GM23338 (cell line): Measurements from ENCODE around the gene SBF2. TPM values are rescaled to one million over a fixed set of nuclear protein-coding genes. Genes with fewer than 3 reads are reported as not detected.

Experiments used
- ATAC-seq: fragments of 200-7000 bp; cut with Tn5 transposase; 3 replicates; pipeline ENCODE4 v1.9.1; 2020
- DNase-seq: peaks from one replicate; pipeline ENCODE4 v3.0.0-alpha.2; 2015; ENCODE audit warnings: low spot score
- H2AFZ ChIP-seq: fragments of 200-600 bp; sonication (generic); 2 replicates; pipeline ENCODE4 v1.8.0; 2016; ENCODE audit warnings: antibody characterized with exemption, mild to moderate bottlenecking, moderate library complexity
- H3F3A ChIP-seq: fragments of 200-600 bp; sonication (generic); replicated peaks from 2 replicates; pipeline ENCODE4 v1.8.0; 2017; ENCODE audit warnings: antibody characterized with exemption, mixed run types, low read depth
- H3K27ac ChIP-seq: fragments of 200-600 bp; sonication (generic); 2 replicates; pipeline ENCODE4 v1.6.1; 2016; ENCODE audit warnings: low read depth
- H3K27me3 ChIP-seq: fragments of 200-600 bp; sonication (generic); 2 replicates; pipeline ENCODE4 v1.8.0; 2016; ENCODE audit warnings: mild to moderate bottlenecking, mixed run types, moderate library complexity; ENCODE audit not compliant: insufficient read depth
- H3K36me3 ChIP-seq: fragments of 200-600 bp; sonication (generic); 2 replicates; pipeline ENCODE4 v1.8.0; 2016; ENCODE audit warnings: mild to moderate bottlenecking; ENCODE audit not compliant: insufficient read depth
- H3K4me1 ChIP-seq: fragments of 200-600 bp; sonication (generic); 2 replicates; pipeline ENCODE4 v1.8.0; 2016; ENCODE audit warnings: mild to moderate bottlenecking, moderate library complexity; ENCODE audit not compliant: insufficient read depth
- H3K4me2 ChIP-seq: fragments of 200-600 bp; sonication (generic); 2 replicates; pipeline ENCODE4 v1.7.1; 2017; ENCODE audit warnings: mixed run types
- H3K4me3 ChIP-seq: fragments of 200-600 bp; sonication (generic); 2 replicates; pipeline ENCODE4 v1.6.1; 2016; ENCODE audit warnings: mixed run types
- H3K79me2 ChIP-seq: fragments of 200-600 bp; sonication (generic); replicated peaks from 2 replicates; pipeline ENCODE4 v1.8.0; 2017; ENCODE audit warnings: mild to moderate bottlenecking; ENCODE audit not compliant: insufficient read depth
- H3K9me2 ChIP-seq: fragments of 200-600 bp; sonication (generic); 2 replicates; pipeline ENCODE4 v1.8.0; 2017; ENCODE audit not compliant: insufficient read depth
- H4K20me1 ChIP-seq: fragments of 200-600 bp; sonication (generic); replicated peaks from 2 replicates; pipeline ENCODE4 v1.8.0; 2017; ENCODE audit warnings: mild to moderate bottlenecking; ENCODE audit not compliant: insufficient read depth
- H3K27ac Mint-ChIP-seq: 2 replicates; pipeline ENCODE4 v1.8.0; 2020; ENCODE audit warnings: inconsistent platforms, mild to moderate bottlenecking, moderate library complexity, mixed read lengths
- H3K27me3 Mint-ChIP-seq: 3 replicates; pipeline ENCODE4 v1.8.0; 2022; ENCODE audit warnings: low read depth, mild to moderate bottlenecking, moderate library complexity, mixed read lengths, inconsistent platforms; ENCODE audit not compliant: insufficient read depth, poor library complexity
- H3K36me3 Mint-ChIP-seq: 3 replicates; pipeline ENCODE4 v1.8.0; 2021; ENCODE audit warnings: low read depth, mild to moderate bottlenecking, inconsistent platforms, moderate library complexity, mixed read lengths
- H3K4me1 Mint-ChIP-seq: 3 replicates; pipeline ENCODE4 v1.8.0; 2020; ENCODE audit warnings: mild to moderate bottlenecking, inconsistent platforms, mixed read lengths
- H3K4me3 Mint-ChIP-seq: 3 replicates; pipeline ENCODE4 v1.8.0; 2021; ENCODE audit warnings: moderate library complexity, mild to moderate bottlenecking, inconsistent platforms, mixed read lengths
- H3K9me3 Mint-ChIP-seq: 3 replicates; pipeline ENCODE4 v1.8.0; 2020; ENCODE audit warnings: moderate library complexity, mild to moderate bottlenecking, inconsistent platforms, mixed read lengths
- CREB1 ChIP-seq: fragments of 250-450 bp; sonication (Bioruptor Pico); IDR thresholded peaks from 2 replicates; pipeline ENCODE4 v1.5.0; 2020; ENCODE audit warnings: low read depth, mild to moderate bottlenecking, moderate library complexity
- CTCF ChIP-seq, 2 experiments: fragments of 200-600 bp in 1 of 2; sonication (generic) in 1 of 2; conservative IDR thresholded peaks; 2 replicates each; pipeline versions ENCODE4 v1.5.1 to v1.6.1; 2016 to 2017; ENCODE audit warnings: antibody characterized with exemption in 2 of 2, low read depth in 2 of 2, mild to moderate bottlenecking in 2 of 2, moderate library complexity in 1 of 2
- EZH2 ChIP-seq: fragments of 200-600 bp; sonication (generic); IDR thresholded peaks from one replicate; pipeline ENCODE4 v1.8.0; 2017; ENCODE audit warnings: antibody characterized with exemption, mild to moderate bottlenecking, low read depth; ENCODE audit not compliant: unreplicated experiment
- JUNB ChIP-seq: IDR thresholded peaks from one replicate; pipeline ENCODE4 v1.6.1; 2016; ENCODE audit warnings: antibody characterized with exemption; ENCODE audit not compliant: unreplicated experiment
- NANOG ChIP-seq: IDR thresholded peaks from 2 replicates; pipeline ENCODE4 v1.6.1; 2016; ENCODE audit warnings: antibody characterized with exemption, borderline replicate concordance
- POLR2AphosphoS5 ChIP-seq: IDR thresholded peaks from 2 replicates; pipeline ENCODE4 v1.6.1; 2016; ENCODE audit warnings: antibody characterized with exemption, low read depth
- REST ChIP-seq: IDR thresholded peaks from one replicate; pipeline ENCODE4 v1.6.1; 2018; ENCODE audit warnings: antibody characterized with exemption; ENCODE audit not compliant: unreplicated experiment
- STAT1 ChIP-seq: IDR thresholded peaks from one replicate; pipeline ENCODE4 v1.6.1; 2016; ENCODE audit warnings: antibody characterized with exemption; ENCODE audit not compliant: unreplicated experiment
- ZNF114 ChIP-seq: fragments of 250-450 bp; sonication (Bioruptor Pico); IDR thresholded peaks from 2 replicates; pipeline ENCODE4 v1.5.0; 2020; ENCODE audit warnings: mild to moderate bottlenecking, moderate library complexity
- ZNF331 ChIP-seq: fragments of 250-450 bp; sonication (Bioruptor Pico); IDR thresholded peaks from 2 replicates; pipeline ENCODE4 v1.5.0; 2020; ENCODE audit warnings: low read depth, mild to moderate bottlenecking, moderate library complexity
- ZNF462 ChIP-seq: fragments of 250-450 bp; sonication (Bioruptor Pico); IDR thresholded peaks from 2 replicates; pipeline ENCODE4 v1.5.0; 2020; ENCODE audit warnings: mild to moderate bottlenecking, moderate library complexity
- polyA plus RNA-seq: library from polyadenylated mRNA; unstranded; fragments of >200 nt; fragmentation: Nextera tagmentation; extraction: Ambion mirVana; gene quantifications from 2 replicates; pipeline ENCODE4 v1.2.1, GENCODE V29; 2016
- total RNA-seq: library from RNA; depleted of rRNA; stranded (reverse); fragments of >200 nt; shearing (Covaris generic); gene quantifications from 2 replicates; pipeline ENCODE4 v1.2.3, GENCODE V29; 2014
- TF ChIP-seq, protein P1 (sequence below): IDR thresholded peaks from 2 replicates; pipeline ENCODE4 v1.6.1; 2016; ENCODE audit warnings: antibody characterized with exemption

SBF2 gene
- total and polyA plus RNA-seq, 2 experiments from 2014 or later, result 25.6 to 53.5 TPM

- Histone ChIP-seq H3K4me2 (no peak overlapping the region), H4K20me1 (no peaks in the 10 kb centered on the region), H3K36me3 (no peaks in the 10 kb centered on the region), H3K27me3 (no peaks in the 10 kb centered on the region), H3K79me2 (no peaks in the 10 kb centered on the region), H2AFZ (no peak overlapping the region), H3F3A (no peaks in the 10 kb centered on the region), H3K4me1 (peaks cover 8% of the 10 kb centered on the region), H3K9me2 (no peaks in the 10 kb centered on the region), H3K4me3 (no peak overlapping the region), H3K27ac (no peak overlapping the region)
- no peak for ATAC-seq
- no peak for TF ChIP-seq POLR2AphosphoS5
- TF ChIP-seq CTCF (conservative IDR thresholded peaks at IDR 0.05; ENCODE audit: low read depth in 2 of 2), result no peak
- no peak for TF ChIP-seq ZNF462
- TF ChIP-seq ZNF114 (CRISPR knock-in tag), result no peak
- TF ChIP-seq STAT1, result no peak
- TF ChIP-seq REST, result no peak
- TF ChIP-seq, protein P1, sequence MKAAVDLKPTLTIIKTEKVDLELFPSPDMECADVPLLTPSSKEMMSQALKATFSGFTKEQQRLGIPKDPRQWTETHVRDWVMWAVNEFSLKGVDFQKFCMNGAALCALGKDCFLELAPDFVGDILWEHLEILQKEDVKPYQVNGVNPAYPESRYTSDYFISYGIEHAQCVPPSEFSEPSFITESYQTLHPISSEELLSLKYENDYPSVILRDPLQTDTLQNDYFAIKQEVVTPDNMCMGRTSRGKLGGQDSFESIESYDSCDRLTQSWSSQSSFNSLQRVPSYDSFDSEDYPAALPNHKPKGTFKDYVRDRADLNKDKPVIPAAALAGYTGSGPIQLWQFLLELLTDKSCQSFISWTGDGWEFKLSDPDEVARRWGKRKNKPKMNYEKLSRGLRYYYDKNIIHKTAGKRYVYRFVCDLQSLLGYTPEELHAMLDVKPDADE, result no peak
- TF ChIP-seq JUNB, result no peak
- TF ChIP-seq EZH2, result no peak
- TF ChIP-seq CREB1, result no peak
- TF ChIP-seq ZNF331 (CRISPR knock-in tag), result no peak
- no peak for TF ChIP-seq NANOG
- peaks cover 5% of the 10 kb centered on the region for H3K9me3 Mint-ChIP-seq
- peaks cover 26% of the 10 kb centered on the region for H3K4me1 Mint-ChIP-seq
- H3K27me3 Mint-ChIP-seq, result peaks cover 2% of the 10 kb centered on the region
- H3K27ac Mint-ChIP-seq, result no peak overlapping the region
- peaks cover 9% of the 10 kb centered on the region for H3K36me3 Mint-ChIP-seq
- no peak for DNase-seq
- H3K4me3 Mint-ChIP-seq, result no peak overlapping the region
Observed at GRCh38 chr11:9899676-9900075, 394.3 kb downstream of the SBF2 start.
